ENCODE results near the gene MBNL1.

GRCh38 chr3:152360966-152361365 lies 92.2 kb downstream of the MBNL1 start:
- TF ChIP-seq POLR2A (IDR thresholded peaks at IDR 0.05), result no peak
- no peak for TF ChIP-seq CTCF (IDR thresholded peaks at IDR 0.05)
